Kidney (tissue), 14 donors: ENCODE results near the gene AFDN. TPM values are rescaled to one million over a fixed set of nuclear protein-coding genes. Genes with fewer than 3 reads are reported as not detected.

ENCODE experiments used
- DNase-seq, 5 donors: peaks; one replicate each; pipeline ENCODE4 v3.0.0-alpha.2; 2013 to 2020
- FAIRE-seq: peaks from 2 replicates; lab custom pipeline; 2012; peaks lifted over from hg19 to GRCh38; lab: Jason Lieb, UNC
- H3K27ac ChIP-seq, 2 donors: one replicate each; pipeline ENCODE4 v1.7.0; 2013; ENCODE audit warnings: low read depth in 2 of 2, low read length in 2 of 2, inconsistent platforms in 1 of 2
- H3K27me3 ChIP-seq: one replicate; pipeline ENCODE4 v1.7.1; 2013; ENCODE audit warnings: low read length, inconsistent platforms; ENCODE audit not compliant: control insufficient read depth, insufficient read depth
- H3K36me3 ChIP-seq, 3 donors: one replicate each; pipeline versions ENCODE4 v1.7.0 to v1.7.1; 2013; ENCODE audit warnings: low read length in 3 of 3, control low read depth in 1 of 3, inconsistent platforms in 1 of 3; ENCODE audit not compliant: insufficient read depth in 3 of 3, control insufficient read depth in 2 of 3
- H3K4me1 ChIP-seq, 3 donors: one replicate each; pipeline versions ENCODE4 v1.7.0 to v1.7.1; 2013; ENCODE audit warnings: low read length in 3 of 3, inconsistent platforms in 1 of 3, low read depth in 1 of 3; ENCODE audit not compliant: control insufficient read depth in 2 of 3, insufficient read depth in 2 of 3
- H3K4me3 ChIP-seq, 3 donors: one replicate each; pipeline versions ENCODE4 v1.7.0 to v1.8.1; 2013; ENCODE audit warnings: low read length in 3 of 3, control low read depth in 1 of 3, inconsistent platforms in 1 of 3
- H3K9ac ChIP-seq, 3 donors: one replicate each; pipeline versions ENCODE4 v1.7.0 to v1.7.1; 2013; ENCODE audit warnings: low read length in 3 of 3, control low read depth in 1 of 3, inconsistent platforms in 1 of 3
- H3K9me3 ChIP-seq, 3 donors: one replicate each; pipeline versions ENCODE4 v1.7.0 to v1.7.1; 2013; ENCODE audit warnings: low read length in 3 of 3, control low read depth in 1 of 3, inconsistent platforms in 1 of 3; ENCODE audit not compliant: control insufficient read depth in 2 of 3, insufficient read depth in 1 of 3
- CTCF ChIP-seq: IDR thresholded peaks from 3 replicates; pipeline ENCODE4 v1.5.1; 2012; ENCODE audit warnings: mild to moderate bottlenecking, moderate library complexity, borderline replicate concordance; ENCODE audit not compliant: insufficient read depth; ENCODE audit errors: extremely low read depth
- intact Hi-C: fragments of 100-400 bp; cut with DNase I; formaldehyde crosslinking; loops from one replicate; pipeline ENCODE4 v1.11.1; 2022
- polyA plus RNA-seq: library from polyadenylated mRNA; stranded (reverse); fragments of 350-450 nt; fragmentation: Illumina TruSeq; extraction: RNeasy Lipid Tissue Mini Kit (QIAGEN cat#74804); gene quantifications from one replicate; pipeline ENCODE4 v1.2.3, GENCODE V29; 2014; ENCODE audit warnings: low read depth, low replicate concordance; ENCODE audit not compliant: insufficient read depth
- total RNA-seq: library from RNA; stranded (reverse); fragmentation: NEBNext Ultra II Directional; extraction: Animal tissue kit (Norgen Biotek cat#: 25700); gene quantifications from one replicate; pipeline ENCODE4 v1.2.1, GENCODE V29; 2021
- donor health status: control.
- donor health status: control.
- donor health status: control.
- donor health status: control.
- donor health status: control.
- donor health status: DM: yes; HTN: yes; CAD: no.
- donor health status: Normal renal cell carcinoma (clear cell type).

The AFDN gene
- total and polyA plus RNA-seq, 2 donors from 2014 or later: 21.5 to 175 TPM

GRCh38 chr6:167932468-167933276, 106.0 kb downstream of the AFDN start:
- Histone ChIP-seq H3K27me3 (no peaks in the 10 kb centered on the region), H3K9ac (peak overlapping the region in 1 of 3 donors; percentile 44), H3K9me3 (no peaks in the 10 kb centered on the region), H3K36me3 (no peaks in the 10 kb centered on the region), H3K27ac (peak overlapping the region; percentile 73 to 78), H3K4me1 (peaks cover 5 to 20% (median 9%) of the 10 kb centered on the region in 3 donors), H3K4me3 (peak overlapping the region in 2 of 3 donors; percentile 34 to 45)
- FAIRE-seq (peak; percentile 74), DNase-seq (peak in 4 of 5 donors; percentile 53 to 82 (median 70))
- intact Hi-C loops: no loop called here
- no peak for TF ChIP-seq CTCF

GRCh38 chr6:167933290-167933689, 106.6 kb downstream of the AFDN start:
- Histone ChIP-seq H3K36me3 (peaks cover 0 to 4% (median 2%) of the 10 kb centered on the region in 3 donors), H3K27me3 (no peaks in the 10 kb centered on the region), H3K9me3 (no peaks in the 10 kb centered on the region), H3K4me1 (peaks cover 5 to 16% (median 9%) of the 10 kb centered on the region in 3 donors), H3K27ac (peak overlapping the region; percentile 56 to 67), H3K9ac (no peak overlapping the region), H3K4me3 (no peak overlapping the region)
- no peak for TF ChIP-seq CTCF
- no peak for FAIRE-seq
- intact Hi-C loops: no loop called here
- DNase-seq: peak in 2 of 5 donors; percentile 25 to 26

- Histone ChIP-seq H3K4me3 (no peak overlapping the region), H3K27me3 (no peaks in the 10 kb centered on the region), H3K27ac (peak overlapping the region; percentile 2 to 67), H3K4me1 (peaks cover 5 to 16% (median 9%) of the 10 kb centered on the region in 3 donors), H3K9me3 (no peaks in the 10 kb centered on the region), H3K36me3 (peaks cover 0 to 4% (median 2%) of the 10 kb centered on the region in 3 donors), H3K9ac (no peak overlapping the region)
- FAIRE-seq: no peak
- peak in 1 of 5 donors; percentile 30 for DNase-seq
- no peak for TF ChIP-seq CTCF
- intact Hi-C loops: no loop called here
These were observed 107.1 kb downstream of the AFDN start for GRCh38 chr6:167933847-167934246.
